CD4-positive, alpha-beta T cell treated with Interleukin-6 at 100 ng/mL for 8 hours (primary cell): ENCODE results near the gene TMEM98.
"Not testable (repeated sequence)": the region's sequence is repeated elsewhere in the genome, so short reads cannot be mapped to it uniquely, and the experiment has no call there.

Experiments used
- DNase-seq: peaks from one replicate; pipeline ENCODE4 v3.0.0-alpha.2; 2020; ENCODE audit warnings: mixed read lengths, low spot score

The TMEM98 gene

DNA sequence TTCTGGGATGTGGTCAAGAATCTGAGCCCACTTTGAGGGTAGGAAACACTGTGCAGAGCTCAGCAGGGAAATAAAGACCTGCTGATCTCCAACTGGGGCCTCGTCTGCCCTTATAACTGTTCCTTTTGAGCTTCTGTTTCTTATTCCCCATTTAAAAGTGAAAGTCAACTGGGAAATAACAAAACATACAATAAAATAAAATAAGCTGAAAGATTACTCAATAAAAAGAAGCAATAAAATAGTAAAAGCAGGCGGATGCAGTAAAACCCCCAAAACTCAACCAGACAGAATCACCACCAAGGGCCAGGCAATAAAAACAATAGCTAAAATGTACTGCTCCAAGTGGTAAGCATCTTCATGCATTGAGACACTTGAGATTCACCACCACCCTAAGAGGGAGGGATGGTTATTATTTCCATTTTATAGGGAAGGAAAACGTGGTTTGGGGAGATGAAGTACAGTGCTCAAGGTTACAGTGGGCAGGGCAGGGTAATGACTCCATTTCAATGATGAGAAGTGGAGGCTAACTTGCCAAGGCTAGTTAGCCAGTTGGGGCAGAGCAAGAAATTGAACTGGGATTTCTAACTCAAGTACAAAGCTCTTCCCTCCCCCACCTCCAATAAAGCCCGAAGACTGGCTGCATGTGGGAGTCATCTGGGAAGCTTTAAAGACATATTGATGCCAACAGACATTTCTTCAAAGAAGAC, 57.2 kb downstream of the TMEM98 start:
- no peak for DNase-seq

DNA sequence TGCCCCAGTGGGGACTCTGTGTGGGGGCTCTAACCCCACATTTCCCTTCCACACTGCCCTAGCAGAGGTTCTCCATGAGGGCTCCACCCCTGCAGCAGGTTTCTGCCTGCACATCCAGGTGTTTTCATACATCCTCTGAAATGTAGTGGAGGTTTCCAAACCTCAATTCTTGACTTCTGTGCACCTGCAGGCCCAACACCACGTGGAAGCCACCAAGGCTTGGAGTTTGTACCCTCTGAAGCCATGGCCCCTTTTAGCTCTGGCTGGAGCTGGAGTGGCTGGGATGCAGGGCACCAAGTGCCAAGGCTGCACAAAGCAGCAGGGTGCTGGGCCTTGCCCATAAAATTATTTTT, 59.5 kb downstream of the TMEM98 start:
- DNase-seq, result not testable (repeated sequence)

DNA sequence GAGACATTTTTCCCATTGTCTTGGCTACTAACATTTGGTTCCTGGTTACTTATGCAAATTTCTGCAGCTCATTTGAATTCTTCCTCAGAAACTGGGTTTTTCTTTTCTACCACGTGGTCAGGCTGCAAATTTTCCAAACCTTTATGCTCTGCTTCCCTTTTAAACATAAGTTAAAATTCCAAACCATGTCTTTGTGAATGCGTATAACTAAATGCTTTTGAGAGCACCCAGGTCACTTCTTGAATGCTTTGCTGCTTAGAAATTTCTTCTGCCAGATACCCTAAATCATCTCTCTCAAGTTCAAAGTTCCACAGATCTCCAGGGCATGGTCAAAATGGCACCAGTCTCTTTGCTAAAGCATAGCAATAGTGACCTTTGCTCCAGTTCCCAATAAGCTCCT, 59.9 kb downstream of the TMEM98 start:
- not testable (repeated sequence) for DNase-seq

DNA sequence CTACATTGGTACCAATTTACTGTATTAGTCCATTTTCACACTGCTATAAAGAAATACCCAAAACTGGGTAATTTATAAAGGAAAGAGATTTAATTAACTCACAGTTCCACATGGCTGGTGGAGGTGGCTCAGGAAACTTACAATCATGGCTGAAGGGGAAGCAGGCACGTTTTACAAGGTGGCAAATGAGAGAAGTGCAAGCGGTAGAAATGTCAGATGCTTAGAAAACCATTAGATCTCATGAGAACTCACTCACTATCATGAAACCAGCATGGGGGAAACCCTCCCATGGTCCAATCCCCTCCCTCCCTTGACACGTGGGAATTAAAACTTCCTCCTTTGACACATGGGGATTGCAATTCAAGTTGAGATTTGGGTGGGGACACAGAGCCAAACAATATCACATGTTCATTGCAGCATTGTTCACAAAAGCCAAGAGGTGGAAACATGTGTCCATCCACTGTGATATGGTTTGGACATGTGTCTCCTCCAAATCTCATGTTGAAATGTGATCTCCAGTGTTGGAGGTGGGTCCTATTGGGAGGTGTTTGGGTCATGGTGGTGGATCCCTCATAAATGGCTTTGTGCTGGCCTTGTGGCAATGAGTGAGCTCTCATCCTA, 60.6 kb downstream of the TMEM98 start:
- DNase-seq, result no peak

DNA sequence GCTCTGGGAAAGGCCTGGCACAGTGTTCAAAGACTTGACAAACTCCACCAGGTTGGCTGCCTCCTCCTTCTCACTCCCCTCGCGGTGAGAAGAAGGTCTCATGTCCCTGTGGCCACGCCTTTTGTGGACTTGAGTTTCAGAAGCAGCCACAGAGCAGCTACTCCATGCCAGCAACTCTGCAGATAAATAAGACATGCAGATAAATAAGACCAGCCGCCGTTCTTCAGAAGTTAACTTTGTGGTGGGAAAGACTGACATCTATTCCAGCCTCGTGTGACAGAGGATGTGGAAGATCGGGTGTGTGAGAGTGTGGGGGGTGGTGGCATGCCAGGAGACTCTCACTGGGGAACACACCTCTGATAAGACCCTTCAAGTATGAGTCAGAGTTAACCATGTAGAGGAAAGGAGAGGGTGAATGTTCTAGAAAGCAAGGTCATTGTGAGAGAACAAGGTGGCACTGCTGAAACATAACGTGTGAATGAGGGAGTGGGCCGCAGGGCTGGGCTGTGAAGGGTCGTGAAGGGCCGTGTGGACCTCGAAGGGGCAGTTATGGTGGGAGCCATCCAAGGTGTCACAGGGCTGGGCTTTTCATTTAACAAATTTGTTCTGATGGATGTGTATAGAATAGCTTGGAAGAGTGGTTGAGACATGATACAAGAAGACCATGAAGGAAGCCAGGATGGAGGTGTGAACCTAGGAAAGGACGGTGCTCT, 64.5 kb downstream of the TMEM98 start:
- no peak for DNase-seq

DNA sequence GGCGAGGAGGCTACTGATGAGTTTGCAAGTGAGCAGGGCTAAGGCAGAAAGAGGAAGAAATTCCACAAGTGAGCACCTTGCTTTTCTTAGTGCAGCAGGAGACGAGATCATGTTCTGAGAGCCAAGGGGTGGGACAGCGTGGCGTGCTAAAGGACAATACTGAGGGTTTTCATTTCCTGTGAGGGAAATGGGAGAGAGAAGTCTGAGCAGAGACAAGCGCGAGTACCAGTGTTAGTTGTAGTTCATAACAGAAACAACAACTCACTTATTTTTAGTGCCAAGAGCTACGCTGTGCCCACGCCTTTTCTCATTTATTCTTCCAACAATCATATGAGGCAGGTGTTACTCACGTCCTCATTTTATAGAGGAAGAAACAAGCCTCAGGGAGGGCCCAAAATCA, 66.0 kb downstream of the TMEM98 start:
- no peak for DNase-seq
